Motor neuron (in vitro differentiated cells): ENCODE measurements around the gene PVALEF. TPM values are rescaled to one million over a fixed set of nuclear protein-coding genes. Genes with fewer than 3 reads are reported as not detected.
A peak's percentile ranks its signal among the peaks of the same experiment; 100 is the strongest.

Source experiments
- ATAC-seq, 8 experiments: fragments of 200-7000 bp; cut with Tn5 transposase; replicated peaks in 6 of 8; 2 replicates each; pipeline ENCODE4 v1.8.0; 2021; ENCODE audit warnings: mild to moderate bottlenecking in 8 of 8, moderate library complexity in 8 of 8
- H3K27ac ChIP-seq, 2 donors: fragments of 250-450 bp; sonication (Bioruptor Pico); 2 replicates each; pipeline ENCODE4 v1.9.0; 2021; ENCODE audit warnings: antibody characterized with exemption in 2 of 2, mild to moderate bottlenecking in 2 of 2, moderate library complexity in 1 of 2
- H3K4me1 ChIP-seq, 2 donors: fragments of 250-450 bp; sonication (Bioruptor Pico); replicated peaks in 1 of 2; 2 replicates each; pipeline ENCODE4 v1.6.1; 2021; ENCODE audit warnings: antibody characterized with exemption in 2 of 2, mild to moderate bottlenecking in 2 of 2, moderate library complexity in 1 of 2
- H3K4me3 ChIP-seq, 5 donors: fragments of 250-450 bp; sonication (Bioruptor Pico); 2 replicates each; pipeline ENCODE4 v1.9.0; 2021; ENCODE audit warnings: antibody characterized with exemption in 5 of 5, mild to moderate bottlenecking in 5 of 5, moderate library complexity in 4 of 5
- WGBS, 10 experiments: fragments of 450-650 bp; shearing (Covaris generic); methylation state at CpG; one replicate each; pipeline ENCODE4 v1.0.0; 2022; 5-methylcytosine and 5-hydroxymethylcytosine counted together
- in situ Hi-C, 9 experiments: fragments of 400-800 bp; cut with MboI; loops; one replicate each; pipeline ENCODE4 v1.15.0; 2021; ENCODE audit warnings: low sequenced_read_pairs in 9 of 9, low pct_unique_long_range_greater_than_20kb in 2 of 9; ENCODE audit not compliant: unreplicated experiment in 9 of 9
- total RNA-seq, 8 experiments: library from RNA; unstranded; fragments of 300-600 nt; gene quantifications; 2 replicates each; pipeline versions ENCODE4 v1.2.3 to v1.2.4, GENCODE V29; 2022

Gene PVALEF
- total RNA-seq, 8 experiments from 2014 or later = 0.16 to 0.24 (median 0.21) TPM; not detected in 4

DNA sequence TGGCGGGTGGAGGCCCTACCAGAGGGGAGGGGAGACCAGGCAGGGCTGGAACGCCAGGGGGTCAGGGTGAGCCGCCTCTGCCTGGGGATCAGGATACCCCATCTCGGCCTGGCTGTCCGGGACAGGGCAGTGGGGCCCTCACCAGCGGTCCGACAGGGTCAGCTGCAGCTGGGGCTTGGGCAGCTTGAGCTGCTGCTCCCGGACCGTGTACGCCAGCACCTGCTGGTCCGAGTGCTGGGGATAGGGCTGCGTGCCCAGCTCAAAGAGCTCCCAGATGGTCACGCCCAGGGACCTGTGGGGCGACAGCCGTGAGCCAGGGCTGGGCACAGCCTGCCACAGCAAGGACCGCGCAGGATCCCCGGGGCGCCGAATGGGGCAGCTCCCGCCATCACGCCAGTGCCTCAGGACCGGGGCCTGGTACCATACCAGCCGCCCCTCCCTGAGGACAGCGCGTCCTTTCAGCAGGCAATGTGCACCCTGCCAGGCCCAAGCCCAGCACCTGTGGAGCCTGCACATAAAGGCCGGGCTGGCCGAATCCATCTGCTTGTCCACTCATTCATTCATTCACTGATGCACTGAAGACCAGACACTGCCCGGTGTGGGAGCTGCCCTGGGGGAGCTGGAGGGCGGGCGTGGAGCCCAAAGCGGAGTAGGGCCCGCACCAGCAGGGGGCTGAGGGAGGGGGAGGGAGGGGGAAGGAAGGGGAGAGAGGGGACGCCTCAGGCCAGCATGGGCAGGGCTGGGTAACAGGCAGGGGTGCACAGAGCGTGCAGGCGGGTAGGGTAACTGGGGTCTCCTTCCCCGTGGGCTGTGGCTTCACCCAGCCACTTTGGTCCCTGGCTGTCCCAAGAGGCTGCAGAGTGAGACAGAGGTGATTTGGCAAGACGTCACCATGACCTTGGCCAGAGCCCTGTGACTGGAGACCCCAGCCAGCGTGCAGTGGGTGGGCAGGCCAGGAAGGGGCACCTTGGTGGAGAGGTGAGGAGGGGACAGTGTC lies 42.0 kb upstream of the PVALEF start:
- H3K4me3 ChIP-seq = no peak overlapping the region
- in situ Hi-C loops = loop anchor here in 1 of 9 experiments (25.0 kb wide), 1 partner anchor 111 kb away; no protein-coding TSS in a partner anchor
- ATAC-seq = no peak
- H3K27ac ChIP-seq = no peak overlapping the region
- H3K4me1 ChIP-seq = peaks cover 27 to 32% of the 10 kb centered on the region in 2 donors
- 90% methylated on average over 17 of the region's 39 CpGs; no CpG with 5 or more reads in 9 of the 10 experiments for WGBS, 10 experiments

DNA sequence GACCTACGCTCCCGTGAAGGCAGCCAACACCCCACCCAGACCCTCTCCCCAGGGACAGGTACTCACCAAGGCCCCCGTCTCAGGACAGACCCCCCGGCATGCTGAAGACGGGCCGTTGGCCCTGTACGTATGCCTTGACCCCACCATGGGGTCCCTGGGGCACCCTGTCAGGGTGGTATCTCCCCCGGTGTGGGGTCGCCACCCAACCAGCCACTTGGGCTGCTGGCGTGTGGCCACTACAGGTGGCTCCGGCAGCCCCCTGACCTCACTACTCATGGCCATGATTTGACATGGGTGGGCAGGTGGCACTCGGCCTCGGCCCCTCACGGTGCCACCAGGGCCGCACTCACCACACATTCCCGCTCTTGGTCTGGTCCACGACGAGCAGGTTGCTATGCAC lies 40.9 kb upstream of the PVALEF start:
- in situ Hi-C loops = loop anchor here in 1 of 9 experiments (25.0 kb wide), 1 partner anchor 112 kb away; no protein-coding TSS in a partner anchor
- WGBS, 10 experiments = 80 to 100% (median 91%) methylated on average over 1 to 5 of the region's 18 CpGs; no CpG with 5 or more reads in 6 of the 10 experiments
- no peak overlapping the region for H3K27ac ChIP-seq
- H3K4me1 ChIP-seq = peaks cover 22 to 27% of the 10 kb centered on the region in 2 donors
- H3K4me3 ChIP-seq = no peak overlapping the region
- ATAC-seq = no peak

DNA sequence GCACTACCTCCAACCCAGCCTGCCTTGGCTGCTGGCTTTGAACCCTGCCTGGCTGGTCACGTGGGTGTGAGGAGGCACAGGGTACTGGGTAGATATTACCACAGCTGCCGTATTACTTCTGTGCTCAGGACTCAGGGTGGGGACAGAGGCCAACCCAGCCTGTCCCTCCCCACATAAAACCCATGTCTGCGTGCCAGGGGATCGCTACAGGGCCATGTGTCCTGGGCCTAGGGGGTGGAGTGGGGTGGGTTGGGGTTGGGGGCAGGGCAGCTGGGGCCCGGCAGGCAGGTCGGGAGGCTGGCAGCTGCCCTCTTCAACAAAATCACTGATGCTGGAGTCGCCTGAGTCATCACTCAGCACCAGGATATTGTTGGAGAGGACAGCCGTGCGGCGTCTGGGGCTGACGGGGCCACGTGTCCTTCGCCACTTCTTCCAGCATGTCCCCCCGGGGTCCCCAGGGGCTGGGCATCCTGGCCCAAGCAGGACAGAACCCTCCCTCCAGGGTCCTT lies 39.7 kb upstream of the PVALEF start:
- H3K4me3 ChIP-seq = no peak overlapping the region
- 80% methylated on average over 1 of the region's 14 CpGs; no CpG with 5 or more reads in 9 of the 10 experiments for WGBS, 10 experiments
- peaks cover 30 to 36% of the 10 kb centered on the region in 2 donors for H3K4me1 ChIP-seq
- in situ Hi-C loops = no loop called here
- peak in 7 of 8 experiments; percentile 14 to 45 (median 16) for ATAC-seq
- no peak overlapping the region for H3K27ac ChIP-seq

DNA sequence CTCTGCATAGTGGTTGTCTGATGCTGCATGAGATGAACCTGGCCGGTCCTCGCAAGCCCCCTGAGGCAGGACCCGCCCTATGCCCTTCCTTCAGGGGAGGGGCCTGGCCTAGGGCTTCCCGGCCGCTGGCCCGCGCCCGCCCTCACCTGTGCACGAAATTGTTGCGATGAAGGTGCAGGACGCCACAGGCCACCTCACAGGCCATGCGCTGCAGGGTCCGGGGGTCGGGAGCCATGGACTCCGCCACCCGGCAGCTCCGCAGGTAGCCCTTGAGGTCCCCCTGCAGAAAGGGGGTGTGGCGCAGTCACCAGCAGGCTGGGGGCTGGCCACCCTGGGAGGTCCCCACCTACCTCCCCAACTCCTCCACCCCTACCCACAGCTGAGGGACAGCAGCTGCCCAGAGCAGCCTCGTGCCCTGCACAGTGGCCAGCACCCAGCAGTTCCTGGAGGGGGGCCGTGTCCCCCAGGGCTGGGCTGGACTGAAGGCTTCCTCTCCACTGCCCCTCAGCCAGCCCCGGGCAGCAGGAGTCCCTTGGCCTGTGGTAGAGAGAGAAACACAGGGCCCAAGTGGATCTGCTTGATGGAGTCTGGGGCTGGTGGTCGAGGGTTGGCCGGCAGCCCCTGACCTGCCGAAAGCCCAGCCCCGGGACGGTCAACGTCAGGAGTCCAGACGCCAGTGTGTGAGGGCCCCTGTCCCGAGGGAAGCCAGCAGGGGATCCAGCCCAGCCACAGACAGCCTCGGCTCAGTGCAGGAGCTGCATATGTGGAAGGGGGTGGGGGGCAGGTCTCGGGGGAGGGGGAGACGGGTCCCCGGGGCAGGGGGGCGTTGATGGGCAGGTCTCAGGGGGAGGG lies 38.8 kb upstream of the PVALEF start:
- Histone ChIP-seq H3K27ac (no peak overlapping the region), H3K4me3 (no peak overlapping the region), H3K4me1 (peaks cover 34 to 40% of the 10 kb centered on the region in 2 donors)
- in situ Hi-C loops = no loop called here
- ATAC-seq = peak in 1 of 8 experiments; percentile 5
- 61 to 81% methylated on average over 7 to 9 of the region's 34 CpGs; no CpG with 5 or more reads in 8 of the 10 experiments for WGBS, 10 experiments

DNA sequence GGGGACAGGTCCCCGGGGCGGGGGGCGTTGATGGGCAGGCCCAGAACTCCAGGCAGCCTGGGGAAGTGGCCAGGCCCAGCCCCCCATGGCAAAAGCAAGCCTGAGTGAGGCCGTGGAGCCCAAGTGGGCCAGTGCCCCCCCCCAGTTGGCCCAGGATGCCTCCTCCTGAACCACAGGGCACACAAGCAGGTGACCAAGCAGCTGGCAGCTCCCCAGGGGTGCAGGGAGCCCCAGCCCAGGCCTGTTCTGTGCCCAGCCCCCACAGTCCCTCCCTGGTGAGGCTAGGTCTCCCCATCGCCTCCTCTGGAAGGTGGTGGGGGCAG lies 38.2 kb upstream of the PVALEF start:
- H3K4me1 ChIP-seq = peaks cover 36 to 38% of the 10 kb centered on the region in 2 donors
- no peak overlapping the region for H3K4me3 ChIP-seq
- in situ Hi-C loops = no loop called here
- no peak for ATAC-seq
- WGBS, 10 experiments = no CpG with 5 or more reads among the region's 5 CpGs
- no peak overlapping the region for H3K27ac ChIP-seq

DNA sequence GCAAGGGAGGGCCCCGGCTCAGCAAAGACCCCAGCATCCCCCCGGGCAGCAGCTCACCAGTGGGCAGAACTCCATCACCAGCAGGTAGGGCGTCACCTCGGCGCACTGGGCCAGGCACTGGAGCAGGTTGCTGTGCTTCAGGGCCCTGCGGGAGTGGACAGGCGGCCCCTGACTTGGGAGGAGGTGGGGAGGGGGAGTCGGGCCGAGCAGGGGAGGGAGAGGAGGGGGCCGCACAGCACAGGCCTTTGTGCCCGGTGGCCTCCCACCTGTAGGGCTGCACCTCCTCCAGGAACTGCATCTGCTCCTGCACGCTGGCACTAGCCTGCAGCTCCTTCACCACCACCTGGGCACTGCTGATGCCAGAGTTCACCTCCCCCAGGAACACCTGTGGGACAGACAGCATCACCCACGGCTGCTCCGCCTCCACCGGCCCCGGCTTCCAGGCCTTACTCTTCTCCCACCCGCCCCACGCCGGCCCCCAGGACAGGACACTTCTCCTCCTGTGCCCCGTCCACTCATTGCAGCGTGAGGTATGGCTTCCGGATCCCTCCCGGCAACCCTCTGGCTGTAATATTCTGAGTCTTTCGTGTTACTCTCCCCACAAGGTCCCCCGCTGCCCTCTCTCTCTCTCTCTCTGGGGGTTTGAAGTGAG lies 37.7 kb upstream of the PVALEF start:
- H3K4me3 ChIP-seq = no peak overlapping the region
- no CpG with 5 or more reads among the region's 25 CpGs for WGBS, 10 experiments
- no peak overlapping the region for H3K27ac ChIP-seq
- in situ Hi-C loops = no loop called here
- H3K4me1 ChIP-seq = peaks cover 39 to 44% of the 10 kb centered on the region in 2 donors
- ATAC-seq = no peak

DNA sequence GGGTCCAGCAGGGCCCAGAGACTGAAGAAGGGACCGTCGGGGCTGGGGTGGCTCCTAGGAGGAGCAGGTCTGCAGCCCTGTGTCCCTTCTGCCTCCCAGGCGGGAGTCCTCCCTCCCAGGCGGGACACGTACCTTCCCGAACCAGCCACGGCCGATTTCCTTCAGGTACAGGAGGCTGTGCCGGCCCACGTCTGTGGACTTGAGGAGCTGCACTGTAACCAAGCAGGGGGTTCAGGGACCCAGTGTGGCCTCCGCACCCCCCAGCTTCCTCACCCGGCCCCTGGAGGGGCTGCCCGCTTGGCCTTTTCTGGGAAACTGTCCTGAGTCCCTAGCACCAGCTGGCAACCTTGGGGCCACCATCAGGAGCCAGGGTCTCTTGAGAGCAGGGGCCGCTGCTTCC lies 37.0 kb upstream of the PVALEF start:
- WGBS, 10 experiments = 100% methylated on average over 3 of the region's 14 CpGs; no CpG with 5 or more reads in 9 of the 10 experiments
- Histone ChIP-seq H3K4me1 (peaks cover 44 to 50% of the 10 kb centered on the region in 2 donors), H3K4me3 (no peak overlapping the region), H3K27ac (no peak overlapping the region)
- no peak for ATAC-seq
- in situ Hi-C loops = no loop called here

DNA sequence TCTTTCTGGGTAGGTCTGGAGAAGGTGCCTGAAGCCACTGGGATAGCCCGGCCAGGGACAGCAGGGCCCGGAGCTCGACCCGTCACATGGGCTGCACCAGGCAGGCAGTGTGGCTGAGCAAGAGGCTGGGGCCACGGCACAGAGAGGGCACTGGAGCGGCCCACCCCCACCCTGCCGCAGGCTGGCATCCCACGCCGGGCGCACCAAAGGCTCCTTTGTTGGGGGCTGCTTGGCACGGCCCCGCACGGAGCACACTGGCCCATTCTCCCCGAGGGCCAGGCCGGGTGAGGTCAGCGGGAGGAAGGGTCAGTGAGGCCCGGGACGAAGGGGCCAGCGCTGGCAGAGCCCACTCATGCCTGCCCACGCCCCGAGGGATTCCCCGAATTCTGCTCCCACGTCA lies 36.5 kb upstream of the PVALEF start:
- Histone ChIP-seq H3K4me3 (no peak overlapping the region), H3K27ac (no peak overlapping the region), H3K4me1 (peaks cover 48 to 52% of the 10 kb centered on the region in 2 donors)
- in situ Hi-C loops = no loop called here
- no CpG with 5 or more reads among the region's 23 CpGs for WGBS, 10 experiments
- ATAC-seq = no peak

DNA sequence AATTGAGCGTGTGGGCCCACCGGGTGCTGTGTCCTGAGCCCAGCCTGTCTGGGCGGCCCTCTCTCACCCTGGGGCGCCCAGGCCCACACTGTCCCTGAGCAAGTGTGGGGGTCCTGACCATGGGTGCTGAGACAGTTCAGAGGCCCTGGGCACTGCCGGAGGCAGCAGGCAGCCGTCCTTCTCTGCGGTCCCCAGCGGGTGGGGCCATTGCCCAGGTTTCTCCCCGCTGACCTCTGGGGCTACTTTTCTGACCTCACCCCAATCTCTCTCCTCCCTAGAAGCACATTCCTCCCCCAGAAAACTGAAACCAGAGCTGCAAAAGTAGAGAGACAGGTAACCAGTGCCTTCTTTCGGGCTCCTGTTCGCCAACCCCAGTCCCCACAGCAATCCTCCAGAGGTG lies 36.0 kb upstream of the PVALEF start:
- no peak for ATAC-seq

DNA sequence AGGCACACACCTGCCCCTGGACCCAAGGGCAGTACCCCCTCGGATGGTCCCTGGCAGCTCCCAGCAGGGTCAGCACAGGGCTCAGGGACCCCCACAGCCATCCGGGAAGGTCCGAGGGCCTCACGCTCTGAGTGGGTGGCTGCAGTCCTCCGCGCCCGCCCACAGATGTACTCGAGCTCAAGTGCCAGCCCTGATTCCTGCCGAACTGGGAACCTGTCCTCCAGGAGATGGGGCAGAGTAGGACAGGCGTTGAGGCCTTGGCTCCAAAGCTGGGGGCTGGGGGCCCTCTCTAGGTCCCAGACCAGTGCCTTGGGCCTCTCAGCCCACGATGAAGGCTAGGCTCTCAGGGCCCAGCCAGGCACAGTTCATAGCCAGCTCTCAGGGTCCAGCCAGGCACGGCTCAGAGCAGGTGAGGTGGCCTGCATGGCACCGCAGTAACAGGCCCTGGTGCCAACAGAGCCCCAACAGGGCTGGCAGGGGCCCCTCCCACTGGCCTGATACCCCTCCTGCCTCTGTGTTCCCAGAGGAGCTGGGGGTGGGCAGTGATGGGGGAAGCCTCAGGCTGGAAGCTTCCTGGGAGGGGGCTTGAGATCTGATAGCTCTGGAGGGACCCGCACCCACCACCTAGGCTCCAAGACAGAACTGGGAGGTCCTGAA lies 35.5 kb upstream of the PVALEF start:
- no peak overlapping the region for H3K4me3 ChIP-seq
- 73 to 80% methylated on average over 1 to 5 of the region's 14 CpGs; no CpG with 5 or more reads in 8 of the 10 experiments for WGBS, 10 experiments
- H3K4me1 ChIP-seq = peaks cover 52 to 53% of the 10 kb centered on the region in 2 donors
- no peak overlapping the region for H3K27ac ChIP-seq
- in situ Hi-C loops = no loop called here
- no peak for ATAC-seq

More for the DNA sequence above, 36.0 kb upstream of the PVALEF start:
- Histone ChIP-seq H3K27ac (no peak overlapping the region), H3K4me1 (peaks cover 52 to 53% of the 10 kb centered on the region in 2 donors), H3K4me3 (no peak overlapping the region)
- in situ Hi-C loops = no loop called here
- WGBS, 10 experiments = 100% methylated on average over 1 to 2 of the region's 11 CpGs; no CpG with 5 or more reads in 7 of the 10 experiments

DNA sequence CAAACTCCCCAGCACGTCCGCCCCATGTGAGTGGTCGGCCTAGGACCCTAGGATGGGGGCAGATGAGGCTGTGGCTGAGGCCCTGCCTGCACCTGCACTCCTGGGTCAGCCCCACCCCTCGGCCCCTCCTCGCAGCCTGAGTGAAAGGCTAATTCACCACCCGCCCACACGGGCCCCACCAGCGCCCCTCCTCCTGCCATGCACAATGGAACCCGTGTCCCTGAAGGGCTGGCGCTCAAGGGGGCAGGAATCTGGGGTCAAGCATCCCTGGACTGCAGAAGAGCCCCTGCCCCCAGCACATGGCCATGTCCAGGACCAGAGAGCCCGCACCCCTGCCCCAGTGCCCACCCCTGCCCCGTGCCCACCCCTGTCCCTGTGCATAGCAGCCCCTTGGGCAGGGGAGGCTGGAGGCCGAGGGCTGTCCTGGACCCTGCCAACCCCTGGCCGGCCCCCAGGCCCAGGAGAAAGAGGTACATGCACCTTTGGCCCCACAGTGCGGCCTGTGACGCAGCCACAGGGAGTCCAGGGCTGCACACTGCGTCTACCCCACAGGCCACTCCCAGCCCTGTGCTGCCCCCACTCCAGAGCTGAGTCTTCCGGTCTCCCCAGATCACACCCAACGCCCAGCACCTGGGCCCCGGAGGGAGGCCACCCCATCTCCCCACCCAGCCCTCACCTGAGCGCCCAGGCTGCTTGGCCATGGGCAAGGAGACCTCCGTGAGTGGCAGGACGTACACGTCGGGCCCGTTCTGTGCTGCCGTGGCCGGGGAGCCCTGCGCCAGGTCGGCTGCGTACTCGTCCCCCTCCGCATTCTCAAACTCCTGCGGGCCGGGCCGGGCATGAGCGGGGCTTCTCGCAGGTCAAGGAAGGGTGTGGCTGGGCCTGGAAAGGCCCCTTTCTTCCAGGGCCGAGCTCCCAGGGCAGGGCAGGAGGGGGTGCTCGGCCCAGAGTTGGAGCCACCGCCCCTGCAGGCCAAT lies 34.6 kb upstream of the PVALEF start:
- ATAC-seq = peak in 4 of 8 experiments; percentile 1 to 15 (median 6)
- H3K4me3 ChIP-seq = no peak overlapping the region

More for the DNA sequence above, 34.6 kb upstream of the PVALEF start:
- 89% methylated on average over 8 of the region's 41 CpGs; no CpG with 5 or more reads in 9 of the 10 experiments for WGBS, 10 experiments
- H3K27ac ChIP-seq = no peak overlapping the region
- H3K4me1 ChIP-seq = peaks cover 52 to 53% of the 10 kb centered on the region in 2 donors
- in situ Hi-C loops = no loop called here
